HCT116 (cell line): Measurements from ENCODE around the gene TENM4. TPM values are rescaled to one million over a fixed set of nuclear protein-coding genes. Genes with fewer than 3 reads are reported as not detected.
A peak's percentile ranks its signal among the peaks of the same experiment; 100 is the strongest.

Source experiments
- ATAC-seq: fragments of 200-7000 bp; cut with Tn5 transposase; 2 replicates; pipeline ENCODE4 v1.9.1; 2020; ENCODE audit warnings: mild to moderate bottlenecking, moderate library complexity
- BruUV-seq: library from RNA; stranded (reverse); fragments of 400-500 nt; replicated peaks from 2 replicates; lab custom pipeline; 2021; lab: Mats Ljungman, UMichigan
- CTCF ChIA-PET: fragments of 300-600 bp; sonication (Branson Sonifier 250); formaldehyde crosslinking; loops from one replicate; lab custom pipeline; 2021; ENCODE audit warnings: antibody characterized with exemption; lab: Charles Lee
- POLR2A ChIA-PET: fragments of 300-600, 350-600 bp; sonication (Branson Sonifier 250); formaldehyde crosslinking; loops from one replicate; lab custom pipeline; 2021; ENCODE audit warnings: antibody characterized with exemption; lab: Charles Lee
- RAD21 ChIA-PET, 2 experiments: fragments of 300-600 bp; sonication (Branson Sonifier 250); formaldehyde crosslinking; loops; one replicate each; lab custom pipeline; 2023; ENCODE audit warnings: low total read pairs in 2 of 2; ENCODE audit not compliant: uncharacterized antibody in 2 of 2, unreplicated experiment in 2 of 2, low non-redundant PET in 1 of 2; lab: Charles Lee
- DNase-seq: peaks from one replicate; pipeline ENCODE4 v3.0.0-alpha.2; 2010; ENCODE audit warnings: low read depth, low spot score
- H2AFZ ChIP-seq: fragments of 200-600 bp; shearing (Covaris generic), sonication (generic); 2 replicates; pipeline ENCODE4 v1.6.1; 2017; ENCODE audit warnings: low read depth, mixed run types, mixed read lengths, antibody characterized with exemption, low read length; ENCODE audit not compliant: poor library complexity, severe bottlenecking
- H3K27ac ChIP-seq: 2 replicates; pipeline ENCODE4 v1.5.1; 2012; ENCODE audit warnings: low read depth, low read length
- H3K27me3 ChIP-seq: fragments of 200-600 bp; sonication (generic); 2 replicates; pipeline ENCODE4 v1.6.1; 2016; ENCODE audit warnings: mixed run types, low read length, mixed read lengths; ENCODE audit not compliant: insufficient read depth
- H3K36me3 ChIP-seq, 2 experiments: fragments of 200-500 bp in 1 of 2; fragments of 200-600 bp in 1 of 2; sonication (Bioruptor generic) in 1 of 2; sonication (generic) in 1 of 2; 2 replicates each; pipeline versions ENCODE4 v1.5.1 to v1.6.1; 2014 to 2016; ENCODE audit warnings: low read length in 2 of 2, inconsistent platforms in 1 of 2, mixed read lengths in 1 of 2, mixed run types in 1 of 2; ENCODE audit not compliant: insufficient read depth in 2 of 2, control insufficient read depth in 1 of 2
- H3K4me1 ChIP-seq, 2 experiments: fragments of 200-600 bp in 1 of 2; sonication (generic) in 1 of 2; 2 replicates each; pipeline versions ENCODE4 v1.5.1 to v1.6.1; 2012 to 2017; ENCODE audit warnings: low read length in 2 of 2, inconsistent platforms in 1 of 2, mild to moderate bottlenecking in 1 of 2, mixed read lengths in 1 of 2, mixed run types in 1 of 2, moderate library complexity in 1 of 2; ENCODE audit not compliant: insufficient read depth in 2 of 2, control insufficient read depth in 1 of 2
- H3K4me2 ChIP-seq: fragments of 200-600 bp; sonication (generic); 2 replicates; pipeline ENCODE4 v1.6.1; 2017; ENCODE audit warnings: mixed run types, low read length, mixed read lengths
- H3K4me3 ChIP-seq, 2 experiments: fragments of 200-600 bp in 1 of 2; sonication (generic) in 1 of 2; replicated peaks in 1 of 2; 2 replicates each; pipeline ENCODE4 v1.5.1; 2011 to 2016; ENCODE audit warnings: low read length in 2 of 2, control low read depth in 1 of 2, low read depth in 1 of 2, mild to moderate bottlenecking in 1 of 2, mixed read lengths in 1 of 2, mixed run types in 1 of 2
- H3K79me2 ChIP-seq: fragments of 200-600 bp; sonication (generic); 2 replicates; pipeline ENCODE4 v1.6.1; 2017; ENCODE audit warnings: mild to moderate bottlenecking, mixed run types, low read length, moderate library complexity, mixed read lengths; ENCODE audit not compliant: insufficient read depth
- H3K9ac ChIP-seq: fragments of 200-600 bp; sonication (generic); 2 replicates; pipeline ENCODE4 v1.6.1; 2016; ENCODE audit warnings: low read length, mixed read lengths
- H3K9me2 ChIP-seq: fragments of 200-600 bp; sonication (generic), shearing (Covaris generic); 2 replicates; pipeline ENCODE4 v1.6.1; 2017; ENCODE audit warnings: mixed run types, mild to moderate bottlenecking, moderate library complexity; ENCODE audit not compliant: insufficient read depth
- H3K9me3 ChIP-seq, 2 experiments: fragments of 200-500 bp in 1 of 2; fragments of 200-600 bp in 1 of 2; sonication (Bioruptor generic) in 1 of 2; sonication (generic) in 1 of 2; 2 replicates each; pipeline ENCODE4 v1.6.1; 2014 to 2017; ENCODE audit warnings: low read length in 2 of 2, mixed read lengths in 2 of 2, inconsistent platforms in 1 of 2, low read depth in 1 of 2, mild to moderate bottlenecking in 1 of 2, mixed run types in 1 of 2, moderate library complexity in 1 of 2; ENCODE audit not compliant: control insufficient read depth in 1 of 2, insufficient read depth in 1 of 2
- H4K20me1 ChIP-seq: fragments of 200-600 bp; sonication (generic), shearing (Covaris generic); 2 replicates; pipeline ENCODE4 v1.6.1; 2017; ENCODE audit warnings: mixed run types, mild to moderate bottlenecking, moderate library complexity; ENCODE audit not compliant: insufficient read depth
- CBX3 ChIP-seq: IDR thresholded peaks from 2 replicates; pipeline ENCODE4 v1.6.1; 2012; ENCODE audit warnings: low read depth
- JUND ChIP-seq: IDR thresholded peaks from 2 replicates; pipeline ENCODE4 v1.6.1; 2012
- POLR2A ChIP-seq: IDR thresholded peaks from 2 replicates; pipeline ENCODE4 v1.7.0; 2011; ENCODE audit warnings: borderline replicate concordance; ENCODE audit not compliant: insufficient read depth, insufficient read length; ENCODE audit errors: extremely low read depth
- POLR2AphosphoS5 ChIP-seq: IDR thresholded peaks from 2 replicates; pipeline ENCODE4 v1.6.1; 2011; ENCODE audit warnings: mild to moderate bottlenecking, low read depth, low read length, moderate library complexity
- RAD21 ChIP-seq: IDR thresholded peaks from 2 replicates; pipeline ENCODE4 v1.6.1; 2012; ENCODE audit warnings: low read depth, mild to moderate bottlenecking
- SP1 ChIP-seq: IDR thresholded peaks from 2 replicates; pipeline ENCODE4 v1.6.1; 2012; ENCODE audit warnings: low read depth
- SRF ChIP-seq: IDR thresholded peaks from 2 replicates; pipeline ENCODE4 v1.6.1; 2012; ENCODE audit warnings: low read depth
- intact Hi-C: fragments of 100-400 bp; cut with micrococcal nuclease; formaldehyde crosslinking; loops from 2 replicates; pipeline ENCODE4 v1.10.0; 2022
- total RNA-seq: library from RNA; stranded (reverse); gene quantifications from one replicate; pipeline ENCODE4 v1.2.1, GENCODE V29; 2021; ENCODE audit not compliant: unreplicated experiment

Gene TENM4
- total RNA-seq, 1 experiment from 2014 or later = 0.05 TPM

DNA sequence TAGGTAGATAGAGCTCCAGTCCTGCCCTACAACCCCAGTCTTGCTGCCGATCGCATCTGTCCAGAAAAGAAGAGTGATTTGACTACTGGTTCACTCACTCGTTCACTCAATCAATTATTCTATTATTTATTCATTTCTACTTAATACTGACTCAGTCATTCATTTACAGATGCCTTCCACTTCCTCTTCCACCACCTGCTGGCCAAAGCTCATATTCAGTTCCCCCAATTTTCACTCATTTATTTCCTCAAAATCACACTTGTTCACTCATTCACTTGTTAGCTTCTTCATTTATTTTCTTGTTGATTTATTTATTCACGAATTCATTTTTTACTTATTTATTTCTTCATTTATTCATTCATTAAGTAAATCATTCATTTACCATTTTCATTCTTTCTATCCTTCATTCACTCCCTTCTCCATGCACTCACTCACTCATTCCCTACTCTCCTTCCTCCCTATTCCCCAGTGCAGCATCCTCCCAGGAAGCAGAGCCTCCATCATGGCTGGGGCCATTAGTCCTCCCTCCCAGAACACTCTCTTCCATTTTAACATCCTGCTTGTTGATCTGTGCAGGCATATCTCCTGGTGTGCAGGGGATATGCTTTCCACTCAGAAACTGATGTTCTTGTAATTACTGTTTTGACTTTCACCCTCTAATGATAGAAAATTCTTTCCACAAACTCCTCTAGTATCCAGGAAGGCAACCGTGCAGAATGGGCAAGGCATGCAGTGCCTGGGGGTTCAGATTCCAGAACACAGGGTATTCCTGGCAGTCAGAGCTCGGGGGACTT is 281.0 kb downstream of the TENM4 start:
- H4K20me1 ChIP-seq = no peaks in the 10 kb centered on the region
- no peak for DNase-seq
- ChIA-PET POLR2A (no interaction called here), CTCF (interaction anchor here (0.9 to 1.1 kb wide), 2 partner anchors 22 to 514 kb away, joined by 3 read pairs; no protein-coding TSS in a partner anchor), RAD21 (no interaction called here)
- no peaks in the 10 kb centered on the region for H3K36me3 ChIP-seq
- no peak for ATAC-seq
- intact Hi-C loops = loop anchor here (2.0 kb wide), 1 partner anchor 515 kb away; no protein-coding TSS in a partner anchor
- no peak overlapping the region for H3K4me3 ChIP-seq
- no TSS peak for BruUV-seq
- no peak overlapping the region for H3K9ac ChIP-seq
- no peaks in the 10 kb centered on the region for H3K9me2 ChIP-seq
- H3K27me3 ChIP-seq = peaks cover 4% of the 10 kb centered on the region; the same call in 1 of the 2 replicates
- no peak overlapping the region for H3K27ac ChIP-seq
- no peaks in the 10 kb centered on the region for H3K4me1 ChIP-seq
- no peaks in the 10 kb centered on the region for H3K79me2 ChIP-seq
- no peak overlapping the region for H2AFZ ChIP-seq
- TF ChIP-seq POLR2A (no peak), JUND (no peak), SP1 (no peak), SRF (no peak), RAD21 (peak; percentile 9; the same call in 1 of the 2 replicates), POLR2AphosphoS5 (no peak)
- H3K4me2 ChIP-seq = no peak overlapping the region
- no peaks in the 10 kb centered on the region for H3K9me3 ChIP-seq

DNA sequence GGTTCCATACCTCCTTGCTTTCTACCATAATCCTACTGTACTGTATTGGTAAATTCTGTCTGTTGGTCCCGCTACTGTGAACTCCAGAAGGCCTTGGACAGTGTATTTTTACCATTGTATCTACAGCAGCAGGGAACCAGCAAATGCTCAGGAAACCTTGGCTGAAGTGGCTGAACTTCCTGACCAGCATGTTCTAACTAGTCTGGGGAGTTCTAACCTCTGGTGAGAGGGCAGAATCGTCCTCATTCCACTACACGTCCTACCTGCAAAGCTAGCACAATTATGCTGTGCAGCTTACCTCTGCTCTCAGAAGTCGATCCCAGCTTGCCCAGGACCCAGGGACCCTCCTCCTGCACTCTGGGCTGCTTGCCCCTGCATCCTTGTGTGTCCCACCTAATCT is 283.1 kb downstream of the TENM4 start:
- ATAC-seq = no peak
- Histone ChIP-seq H3K27me3 (peaks cover 6% of the 10 kb centered on the region; the same call in 1 of the 2 replicates), H3K4me3 (no peak overlapping the region), H3K4me1 (no peaks in the 10 kb centered on the region), H3K79me2 (no peaks in the 10 kb centered on the region), H3K9ac (no peak overlapping the region), H4K20me1 (no peaks in the 10 kb centered on the region), H3K36me3 (no peaks in the 10 kb centered on the region), H3K9me2 (no peaks in the 10 kb centered on the region), H3K9me3 (no peaks in the 10 kb centered on the region), H3K4me2 (no peak overlapping the region), H3K27ac (no peak overlapping the region), H2AFZ (no peak overlapping the region)
- no peak for DNase-seq
- ChIA-PET RAD21 (no interaction called here), POLR2A (no interaction called here), CTCF (interaction anchor here (1.0 kb wide), 1 partner anchor 58 kb away, joined by 3 read pairs; no protein-coding TSS in a partner anchor)
- TF ChIP-seq CBX3 = no peak
- intact Hi-C loops = no loop called here
- no TSS peak for BruUV-seq
